GM23248 (cell line): ENCODE results near the gene DNAH14. TPM values are rescaled to one million over a fixed set of nuclear protein-coding genes. Genes with fewer than 3 reads are reported as not detected.

Experiments used
- DNase-seq: peaks from one replicate; pipeline ENCODE4 v3.0.0-alpha.2; 2015
- H2AFZ ChIP-seq: fragments of 200-600 bp; sonication (generic); 2 replicates; pipeline ENCODE4 v1.6.1; 2016; ENCODE audit warnings: antibody characterized with exemption
- H3F3A ChIP-seq: fragments of 200-600 bp; sonication (generic); 2 replicates; pipeline ENCODE4 v1.6.1; 2016; ENCODE audit warnings: mild to moderate bottlenecking, antibody characterized with exemption, mixed run types; ENCODE audit not compliant: insufficient read depth
- H3K27ac ChIP-seq: fragments of 200-600 bp; sonication (generic); 2 replicates; pipeline ENCODE4 v1.5.1; 2016; ENCODE audit warnings: mild to moderate bottlenecking
- H3K27me3 ChIP-seq: fragments of 200-600 bp; sonication (generic); replicated peaks from 2 replicates; pipeline ENCODE4 v1.6.1; 2016; ENCODE audit warnings: mild to moderate bottlenecking; ENCODE audit not compliant: insufficient read depth
- H3K36me3 ChIP-seq: fragments of 200-600 bp; sonication (generic); 2 replicates; pipeline ENCODE4 v1.6.1; 2016; ENCODE audit warnings: low read depth, mild to moderate bottlenecking
- H3K4me1 ChIP-seq: fragments of 200-600 bp; sonication (generic); 2 replicates; pipeline ENCODE4 v1.6.1; 2016; ENCODE audit warnings: mild to moderate bottlenecking; ENCODE audit not compliant: insufficient read depth
- H3K4me2 ChIP-seq: fragments of 200-600 bp; sonication (generic); one replicate; pipeline ENCODE4 v1.6.1; 2016; ENCODE audit warnings: mild to moderate bottlenecking; ENCODE audit not compliant: unreplicated experiment
- H3K4me3 ChIP-seq: fragments of 200-600 bp; sonication (generic); 2 replicates; pipeline ENCODE4 v1.5.1; 2016; ENCODE audit warnings: mild to moderate bottlenecking
- H3K79me2 ChIP-seq: fragments of 200-600 bp; sonication (generic); 2 replicates; pipeline ENCODE4 v1.6.1; 2016; ENCODE audit warnings: mild to moderate bottlenecking; ENCODE audit not compliant: insufficient read depth
- H3K9ac ChIP-seq: fragments of 200-600 bp; sonication (generic); 2 replicates; pipeline ENCODE4 v1.6.1; 2016; ENCODE audit warnings: mild to moderate bottlenecking
- H3K9me2 ChIP-seq: fragments of 200-600 bp; sonication (generic); 2 replicates; pipeline ENCODE4 v1.6.1; 2016; ENCODE audit warnings: mixed run types, mild to moderate bottlenecking, moderate library complexity; ENCODE audit not compliant: insufficient read depth
- H3K9me3 ChIP-seq: fragments of 200-600 bp; sonication (generic); one replicate; pipeline ENCODE4 v1.6.1; 2017; ENCODE audit warnings: low read depth
- H4K20me1 ChIP-seq: fragments of 200-600 bp; sonication (generic); 2 replicates; pipeline ENCODE4 v1.6.0; 2016; ENCODE audit not compliant: insufficient read depth
- EZH2 ChIP-seq: fragments of 200-600 bp; sonication (generic); IDR thresholded peaks from 2 replicates; pipeline ENCODE4 v1.6.1; 2018; ENCODE audit warnings: antibody characterized with exemption, mild to moderate bottlenecking; ENCODE audit not compliant: insufficient read depth, poor library complexity, severe bottlenecking
- EZH2phosphoT487 ChIP-seq: fragments of 200-600 bp; sonication (generic); IDR thresholded peaks from 2 replicates; pipeline ENCODE4 v1.6.1; 2018; ENCODE audit warnings: antibody characterized with exemption, moderate library complexity, mild to moderate bottlenecking, low read depth; ENCODE audit not compliant: insufficient read depth
- WGBS, 2 experiments: methylation state at CpG; one replicate each; pipeline ENCODE4 v1.1.6; 2015 to 2017; ENCODE audit warnings: low lambda C conversion rate in 2 of 2, low coverage in 1 of 2; ENCODE audit errors: missing lambda C conversion rate in 2 of 2; 5-methylcytosine and 5-hydroxymethylcytosine counted together
- in situ Hi-C: fragments of 300-500 bp; cut with MboI; formaldehyde crosslinking; loops from 2 replicates; pipeline ENCODE4 v1.15.0; 2020
- polyA plus RNA-seq: library from polyadenylated mRNA; unstranded; fragments of >200 nt; fragmentation: Nextera tagmentation; extraction: Ambion mirVana; gene quantifications from 2 replicates; pipeline ENCODE4 v1.2.1, GENCODE V29; 2016
- total RNA-seq: library from RNA; depleted of rRNA; stranded (reverse); fragments of >200 nt; shearing (Covaris generic); gene quantifications from 2 replicates; pipeline ENCODE4 v1.2.3, GENCODE V29; 2014

Gene DNAH14
- total and polyA plus RNA-seq, 2 experiments from 2014 or later, result 9.9 to 20.8 TPM

- no peaks in the 10 kb centered on the region for H3K27me3 ChIP-seq
- WGBS, 2 experiments, result 59 to 64% methylated on average over 4 of the region's 4 CpGs
- H3F3A ChIP-seq, result no peaks in the 10 kb centered on the region
- no peaks in the 10 kb centered on the region for H3K9me3 ChIP-seq
- no peak overlapping the region for H3K4me2 ChIP-seq
- H3K4me1 ChIP-seq, result no peaks in the 10 kb centered on the region
- no peak overlapping the region for H2AFZ ChIP-seq
- no peak overlapping the region for H3K27ac ChIP-seq
- in situ Hi-C loops, result no loop called here
- no peak overlapping the region for H3K4me3 ChIP-seq
- no peak overlapping the region for H3K9ac ChIP-seq
- H4K20me1 ChIP-seq, result no peaks in the 10 kb centered on the region
- TF ChIP-seq EZH2phosphoT487 (no peak), EZH2 (no peak)
- H3K79me2 ChIP-seq, result no peaks in the 10 kb centered on the region
- DNase-seq, result no peak
- no peaks in the 10 kb centered on the region for H3K36me3 ChIP-seq
- H3K9me2 ChIP-seq, result no peaks in the 10 kb centered on the region
Observed at GRCh38 chr1:225440380-225441221, 511.1 kb downstream of the DNAH14 start.

GRCh38 chr1:225441314-225442122 lies 512.0 kb downstream of the DNAH14 start:
- WGBS, 2 experiments, result 77 to 84% methylated on average over 9 of the region's 9 CpGs
- no peak overlapping the region for H3K9ac ChIP-seq
- no peak overlapping the region for H3K4me3 ChIP-seq
- H3K27me3 ChIP-seq, result no peaks in the 10 kb centered on the region
- in situ Hi-C loops, result no loop called here
- H3K4me2 ChIP-seq, result no peak overlapping the region
- no peaks in the 10 kb centered on the region for H3K9me3 ChIP-seq
- no peaks in the 10 kb centered on the region for H3F3A ChIP-seq
- no peak for DNase-seq
- TF ChIP-seq EZH2phosphoT487 (no peak), EZH2 (no peak)
- no peak overlapping the region for H3K27ac ChIP-seq
- H4K20me1 ChIP-seq, result no peaks in the 10 kb centered on the region
- no peaks in the 10 kb centered on the region for H3K79me2 ChIP-seq
- H3K4me1 ChIP-seq, result no peaks in the 10 kb centered on the region
- no peaks in the 10 kb centered on the region for H3K36me3 ChIP-seq
- no peaks in the 10 kb centered on the region for H3K9me2 ChIP-seq
- H2AFZ ChIP-seq, result no peak overlapping the region

GRCh38 chr1:225442123-225442505 lies 512.6 kb downstream of the DNAH14 start:
- Histone ChIP-seq H4K20me1 (no peaks in the 10 kb centered on the region), H3F3A (no peaks in the 10 kb centered on the region), H3K4me2 (no peak overlapping the region), H3K36me3 (no peaks in the 10 kb centered on the region), H3K27ac (no peak overlapping the region), H3K27me3 (no peaks in the 10 kb centered on the region), H3K9me2 (no peaks in the 10 kb centered on the region), H3K9me3 (no peaks in the 10 kb centered on the region), H3K4me1 (no peaks in the 10 kb centered on the region), H3K79me2 (no peaks in the 10 kb centered on the region), H3K9ac (no peak overlapping the region), H3K4me3 (no peak overlapping the region), H2AFZ (no peak overlapping the region)
- no peak for DNase-seq
- 66 to 69% methylated on average over 3 of the region's 3 CpGs for WGBS, 2 experiments
- in situ Hi-C loops, result no loop called here
- TF ChIP-seq EZH2phosphoT487 (no peak), EZH2 (no peak)

- Histone ChIP-seq H3K9ac (no peak overlapping the region), H3K79me2 (no peaks in the 10 kb centered on the region), H4K20me1 (no peaks in the 10 kb centered on the region), H3K9me3 (no peaks in the 10 kb centered on the region), H3F3A (no peaks in the 10 kb centered on the region), H3K27ac (no peak overlapping the region), H2AFZ (no peak overlapping the region), H3K4me3 (no peak overlapping the region), H3K27me3 (peaks cover 4% of the 10 kb centered on the region; the same call in 1 of the 2 replicates), H3K4me2 (no peak overlapping the region), H3K36me3 (no peaks in the 10 kb centered on the region), H3K4me1 (peaks cover 6% of the 10 kb centered on the region; the same call in 1 of the 2 replicates), H3K9me2 (no peaks in the 10 kb centered on the region)
- TF ChIP-seq EZH2 (no peak), EZH2phosphoT487 (no peak)
- DNase-seq, result no peak
- in situ Hi-C loops, result no loop called here
- 86 to 90% methylated on average over 9 of the region's 9 CpGs for WGBS, 2 experiments
Observed at GRCh38 chr1:225445639-225446594, 516.4 kb downstream of the DNAH14 start.
